Rectal smooth muscle tissue (tissue), 1 donor: ENCODE measurements around the gene STIMATE.

Source experiments
- H3K27ac ChIP-seq: one replicate; pipeline ENCODE4 v1.7.0; 2013; ENCODE audit warnings: low read depth, low read length, inconsistent platforms
- H3K27me3 ChIP-seq: one replicate; pipeline ENCODE4 v1.7.0; 2013; ENCODE audit warnings: low read length; ENCODE audit not compliant: control insufficient read depth, insufficient read depth
- H3K36me3 ChIP-seq: one replicate; pipeline ENCODE4 v1.7.0; 2013; ENCODE audit warnings: low read length; ENCODE audit not compliant: control insufficient read depth, insufficient read depth
- H3K4me1 ChIP-seq: one replicate; pipeline ENCODE4 v1.7.0; 2013; ENCODE audit warnings: low read length; ENCODE audit not compliant: control insufficient read depth, insufficient read depth
- H3K4me3 ChIP-seq: one replicate; pipeline ENCODE4 v1.7.0; 2013; ENCODE audit warnings: low read length
- H3K9ac ChIP-seq: one replicate; pipeline ENCODE4 v1.7.0; 2013; ENCODE audit warnings: low read length

The STIMATE gene

GRCh38 chr3:52891615-52892081 is 5.7 kb downstream of the STIMATE start:
- Histone ChIP-seq H3K4me3 (no peak overlapping the region), H3K9ac (no peak overlapping the region), H3K27ac (no peak overlapping the region), H3K36me3 (no peaks in the 10 kb centered on the region), H3K4me1 (peaks cover 7% of the 10 kb centered on the region), H3K27me3 (no peaks in the 10 kb centered on the region)

GRCh38 chr3:52891164-52891563 is 6.2 kb downstream of the STIMATE start:
- Histone ChIP-seq H3K27ac (no peak overlapping the region), H3K9ac (no peak overlapping the region), H3K4me1 (peaks cover 7% of the 10 kb centered on the region), H3K4me3 (no peak overlapping the region), H3K27me3 (no peaks in the 10 kb centered on the region), H3K36me3 (peaks cover under 1% of the 10 kb centered on the region)

GRCh38 chr3:52890735-52891134 is 6.6 kb downstream of the STIMATE start:
- no peak overlapping the region for H3K27ac ChIP-seq
- H3K4me1 ChIP-seq: peaks cover 7% of the 10 kb centered on the region
- no peak overlapping the region for H3K9ac ChIP-seq
- no peak overlapping the region for H3K4me3 ChIP-seq
- H3K27me3 ChIP-seq: no peaks in the 10 kb centered on the region
- H3K36me3 ChIP-seq: peaks cover 3% of the 10 kb centered on the region

DNA sequence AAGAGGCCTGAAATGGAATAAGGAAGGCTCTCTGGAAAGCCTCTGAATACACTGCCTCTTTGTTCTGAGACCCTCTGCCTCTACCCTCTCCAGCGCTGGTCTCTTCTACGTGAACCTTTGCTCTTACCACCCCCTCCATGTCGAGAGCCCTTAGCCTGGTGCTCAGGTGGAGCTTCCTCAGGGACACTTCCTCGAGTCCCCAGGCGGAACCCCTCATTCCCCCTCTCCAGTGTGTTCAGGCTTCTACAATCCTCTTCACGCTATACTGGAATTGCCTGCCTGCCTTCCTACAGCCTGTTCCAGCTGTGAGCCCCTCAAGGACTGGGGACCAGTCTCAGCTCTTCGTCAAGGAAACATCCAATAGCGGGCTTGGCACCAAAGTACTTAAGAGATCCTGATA is 7.4 kb downstream of the STIMATE start:
- Histone ChIP-seq H3K36me3 (peaks cover 3% of the 10 kb centered on the region), H3K9ac (no peak overlapping the region), H3K27me3 (no peaks in the 10 kb centered on the region), H3K4me1 (peaks cover 7% of the 10 kb centered on the region), H3K4me3 (no peak overlapping the region), H3K27ac (no peak overlapping the region)

GRCh38 chr3:52887166-52887565 is 10.2 kb downstream of the STIMATE start:
- Histone ChIP-seq H3K27me3 (no peaks in the 10 kb centered on the region), H3K9ac (no peak overlapping the region), H3K36me3 (peaks cover 3% of the 10 kb centered on the region), H3K4me3 (no peak overlapping the region), H3K4me1 (no peaks in the 10 kb centered on the region), H3K27ac (no peak overlapping the region)

DNA sequence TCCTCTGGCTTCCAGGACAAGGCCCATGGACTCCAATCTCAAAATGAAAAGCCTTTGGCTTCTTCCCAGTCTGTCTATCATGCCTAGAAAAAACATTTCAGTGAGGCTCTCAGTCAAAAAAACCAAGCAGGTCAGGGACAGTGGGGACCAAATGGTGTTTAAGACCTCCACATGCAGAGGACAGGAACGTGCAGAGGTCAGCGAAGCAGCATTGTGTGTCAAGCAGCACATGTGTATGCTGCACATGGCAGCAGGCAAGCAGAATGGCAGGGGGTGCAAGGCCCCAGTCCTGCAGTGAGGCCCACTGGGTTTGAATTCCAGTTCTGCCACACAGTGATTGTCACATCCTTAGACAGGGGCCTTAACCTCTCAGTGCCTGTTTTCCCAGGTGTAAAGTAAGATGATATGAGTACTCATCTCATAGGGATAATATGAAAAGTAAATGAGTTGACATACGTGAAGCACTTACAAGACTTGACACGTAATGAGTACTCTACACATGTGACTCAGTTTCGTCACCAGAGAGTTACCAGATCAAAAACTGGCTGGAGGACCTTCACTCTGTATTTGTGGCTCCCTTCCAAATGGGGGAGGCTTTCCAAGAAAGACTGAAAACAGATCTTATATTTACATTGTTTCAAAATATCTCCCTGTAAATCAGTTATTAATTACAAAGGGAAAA is 11.2 kb downstream of the STIMATE start:
- H3K27ac ChIP-seq: no peak overlapping the region

DNA sequence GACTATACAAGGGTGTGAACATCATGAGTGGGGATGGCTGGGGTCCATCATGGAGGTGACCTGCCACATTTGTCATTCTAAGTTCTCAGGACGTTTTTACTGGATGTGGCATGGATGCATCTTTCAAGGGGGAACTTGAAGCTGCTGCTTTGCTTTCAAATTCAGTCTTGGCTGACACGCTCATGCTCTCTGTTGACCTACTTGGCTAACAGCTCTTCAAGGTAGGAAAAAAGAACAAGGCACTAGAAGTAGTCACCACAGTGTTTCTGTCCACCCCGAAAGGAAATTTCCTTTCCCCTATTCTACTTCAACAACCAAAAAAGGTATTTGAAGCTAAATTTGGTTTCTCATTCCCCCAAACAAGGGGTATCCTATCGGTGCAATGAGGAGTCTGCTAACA is 15.0 kb downstream of the STIMATE start:
- Histone ChIP-seq H3K4me1 (no peaks in the 10 kb centered on the region), H3K27ac (no peak overlapping the region), H3K36me3 (peaks cover 3% of the 10 kb centered on the region), H3K9ac (no peak overlapping the region), H3K4me3 (no peak overlapping the region), H3K27me3 (no peaks in the 10 kb centered on the region)

More for the DNA sequence above, 11.2 kb downstream of the STIMATE start:
- H3K4me3 ChIP-seq: no peak overlapping the region
- no peak overlapping the region for H3K9ac ChIP-seq
- H3K36me3 ChIP-seq: peaks cover 3% of the 10 kb centered on the region
- H3K27me3 ChIP-seq: no peaks in the 10 kb centered on the region
- no peaks in the 10 kb centered on the region for H3K4me1 ChIP-seq

- no peak overlapping the region for H3K4me3 ChIP-seq
- H3K9ac ChIP-seq: no peak overlapping the region
- H3K36me3 ChIP-seq: peaks cover 3% of the 10 kb centered on the region
- H3K4me1 ChIP-seq: no peaks in the 10 kb centered on the region
- H3K27me3 ChIP-seq: no peaks in the 10 kb centered on the region
- no peak overlapping the region for H3K27ac ChIP-seq
These were observed 15.5 kb downstream of the STIMATE start for GRCh38 chr3:52881871-52882270.

- no peak overlapping the region for H3K4me3 ChIP-seq
- H3K9ac ChIP-seq: no peak overlapping the region
- no peaks in the 10 kb centered on the region for H3K36me3 ChIP-seq
- H3K27me3 ChIP-seq: no peaks in the 10 kb centered on the region
- H3K27ac ChIP-seq: no peak overlapping the region
- no peaks in the 10 kb centered on the region for H3K4me1 ChIP-seq
These were observed 16.9 kb downstream of the STIMATE start for GRCh38 chr3:52880474-52880873.

GRCh38 chr3:52880047-52880446 is 17.3 kb downstream of the STIMATE start:
- Histone ChIP-seq H3K9ac (no peak overlapping the region), H3K27me3 (no peaks in the 10 kb centered on the region), H3K4me3 (no peak overlapping the region), H3K4me1 (no peaks in the 10 kb centered on the region), H3K27ac (no peak overlapping the region), H3K36me3 (no peaks in the 10 kb centered on the region)

GRCh38 chr3:52879581-52879980 is 17.8 kb downstream of the STIMATE start:
- no peaks in the 10 kb centered on the region for H3K4me1 ChIP-seq
- H3K27me3 ChIP-seq: no peaks in the 10 kb centered on the region
- H3K36me3 ChIP-seq: no peaks in the 10 kb centered on the region
- no peak overlapping the region for H3K9ac ChIP-seq
- H3K4me3 ChIP-seq: no peak overlapping the region
- H3K27ac ChIP-seq: no peak overlapping the region

DNA sequence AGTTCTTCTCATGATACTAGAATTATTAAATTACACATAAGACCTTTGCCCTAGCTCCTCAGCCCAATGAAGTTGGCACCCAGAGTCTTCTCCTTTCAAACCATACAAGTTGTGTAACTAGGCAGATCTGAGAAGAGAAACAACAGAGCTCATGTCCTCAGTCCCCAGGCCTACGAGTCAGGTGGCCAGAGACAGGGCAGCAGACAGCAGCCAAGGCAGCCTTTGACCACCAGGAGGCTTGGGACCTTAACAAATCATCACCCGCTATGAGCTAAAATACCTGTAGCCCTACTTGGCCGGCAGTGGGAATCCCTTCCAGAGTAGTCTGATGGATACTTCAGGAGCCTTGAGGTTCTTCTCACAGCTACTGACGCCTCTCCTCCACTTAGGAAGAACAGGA is 18.3 kb downstream of the STIMATE start:
- no peak overlapping the region for H3K4me3 ChIP-seq
- H3K27ac ChIP-seq: no peak overlapping the region
- no peaks in the 10 kb centered on the region for H3K36me3 ChIP-seq
- H3K27me3 ChIP-seq: no peaks in the 10 kb centered on the region
- H3K4me1 ChIP-seq: no peaks in the 10 kb centered on the region
- H3K9ac ChIP-seq: no peak overlapping the region

DNA sequence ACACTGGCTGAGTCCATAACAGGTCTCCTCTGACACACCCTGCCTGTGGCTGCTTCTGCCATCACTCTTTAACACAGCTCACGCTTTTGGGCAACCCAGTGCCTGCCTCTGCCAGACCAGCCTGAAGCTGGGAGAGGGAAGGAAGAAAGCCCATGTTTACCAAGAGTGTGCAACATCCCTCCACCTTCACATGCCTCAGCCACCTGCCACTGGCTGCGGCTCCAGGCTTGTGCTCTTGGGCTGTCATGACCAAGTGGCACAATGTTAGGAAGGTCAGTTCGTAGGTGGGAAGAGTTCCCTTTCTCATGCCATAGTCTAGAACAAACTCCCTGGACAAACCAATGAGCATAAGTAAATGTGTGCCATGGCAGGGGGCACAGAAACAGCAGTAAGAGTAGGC is 20.3 kb downstream of the STIMATE start:
- Histone ChIP-seq H3K4me3 (no peak overlapping the region), H3K27me3 (no peaks in the 10 kb centered on the region), H3K9ac (no peak overlapping the region), H3K27ac (no peak overlapping the region), H3K36me3 (no peaks in the 10 kb centered on the region), H3K4me1 (no peaks in the 10 kb centered on the region)
